Measurements from ENCODE around the gene KLHL18. TPM values are rescaled to one million over a fixed set of nuclear protein-coding genes. Genes with fewer than 3 reads are reported as not detected.

KLHL18 gene
- polyA plus RNA-seq, 1 donor (not counting 4 experiments of a cell fraction or from before 2014, with no cell fraction given) = 33.4 TPM

- Histone ChIP-seq H3K4me3 (ENCODE audit: control insufficient read depth in 2 of 3, extremely low read depth in 1 of 3, insufficient read depth in 2 of 3, low read depth in 1 of 3, low read length in 3 of 3) (no peak overlapping the region), H3K9ac (ENCODE audit: control insufficient read depth, extremely low read depth, insufficient read depth, low read length) (no peak overlapping the region), H3K79me2 (ENCODE audit: control insufficient read depth, insufficient read depth, low read length) (no peaks in the 10 kb centered on the region), H3K27ac (ENCODE audit: control insufficient read depth, insufficient read depth, low read length) (no peak overlapping the region), H3K4me2 (ENCODE audit: control insufficient read depth, extremely low read depth, insufficient read depth, low read depth, low read length) (no peak overlapping the region), H2AFZ (ENCODE audit: control insufficient read depth, low read length) (no peak overlapping the region), H3K36me3 (ENCODE audit: control insufficient read depth in 2 of 2, extremely low read depth in 1 of 2, insufficient read depth in 2 of 2, low read length in 2 of 2) (peaks cover 23 to 38% of the 10 kb centered on the region in 2 experiments), H4K20me1 (ENCODE audit: control insufficient read depth, extremely low read depth, insufficient read depth, low read length) (no peaks in the 10 kb centered on the region), H3K27me3 (ENCODE audit: control insufficient read depth, extremely low read depth, insufficient read depth, low read length) (no peaks in the 10 kb centered on the region), H3K4me1 (ENCODE audit: control insufficient read depth, extremely low read depth, insufficient read depth, low read length) (no peaks in the 10 kb centered on the region), H3K9me1 (ENCODE audit: control insufficient read depth, extremely low read depth, insufficient read depth, low read length) (no peaks in the 10 kb centered on the region), H3K9me3 (ENCODE audit: control insufficient read depth, low read depth, low read length) (no peaks in the 10 kb centered on the region)
- FAIRE-seq (no peak), DNase-seq (ENCODE audit: low read depth, low spot score) (no peak)
- TF ChIP-seq EZH2 (IDR thresholded peaks at IDR 0.05; ENCODE audit: low read length) = no peak
- no peak for TF ChIP-seq CTCF (optimal IDR thresholded peaks at IDR 0.05 in 1 of 3, IDR thresholded peaks at IDR 0.05 in 1 of 3, conservative IDR thresholded peaks at IDR 0.05 in 1 of 3; ENCODE audit: extremely low read depth in 1 of 3, insufficient read depth in 2 of 3, low read length in 3 of 3)
- dilution Hi-C loops (cut with MboI; ENCODE audit: extremely low pct_ligation_motif_present, low sequenced_read_pairs) = no loop called here
These were observed 54.9 kb downstream of the KLHL18 start for GRCh38 chr3:47337656-47338055.

DNA sequence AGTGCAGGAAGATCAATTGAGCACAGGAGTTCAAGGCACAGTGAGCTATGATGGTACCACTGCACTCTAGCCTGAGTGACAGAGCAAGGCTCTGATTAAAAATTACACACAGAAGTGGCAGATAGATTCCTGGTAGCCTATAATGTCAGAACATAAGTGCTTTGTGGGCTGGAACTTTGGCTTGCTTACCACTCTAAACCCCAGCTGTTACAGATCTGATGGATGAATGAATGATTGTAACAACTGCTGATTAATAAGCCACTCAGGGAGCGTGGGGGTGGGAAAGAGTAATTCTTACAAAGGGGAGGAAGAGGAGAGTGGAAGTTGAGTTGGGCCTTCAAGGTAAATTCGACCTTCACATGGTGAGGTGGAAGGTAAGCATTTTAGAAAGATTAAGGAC is 57.2 kb downstream of the KLHL18 start:
- no peak overlapping the region for H3K9ac ChIP-seq (ENCODE audit: control insufficient read depth, extremely low read depth, insufficient read depth, low read length)
- H3K4me2 ChIP-seq (ENCODE audit: control insufficient read depth, extremely low read depth, insufficient read depth, low read depth, low read length) = no peak overlapping the region
- H3K79me2 ChIP-seq (ENCODE audit: control insufficient read depth, insufficient read depth, low read length) = no peaks in the 10 kb centered on the region
- no peak for DNase-seq (ENCODE audit: low read depth, low spot score)
- no peaks in the 10 kb centered on the region for H3K27me3 ChIP-seq (ENCODE audit: control insufficient read depth, extremely low read depth, insufficient read depth, low read length)
- H4K20me1 ChIP-seq (ENCODE audit: control insufficient read depth, extremely low read depth, insufficient read depth, low read length) = no peaks in the 10 kb centered on the region
- peaks cover 21 to 37% of the 10 kb centered on the region in 2 experiments for H3K36me3 ChIP-seq (ENCODE audit: control insufficient read depth in 2 of 2, extremely low read depth in 1 of 2, insufficient read depth in 2 of 2, low read length in 2 of 2)
- H3K4me3 ChIP-seq (ENCODE audit: control insufficient read depth in 2 of 3, extremely low read depth in 1 of 3, insufficient read depth in 2 of 3, low read depth in 1 of 3, low read length in 3 of 3) = no peak overlapping the region
- no peaks in the 10 kb centered on the region for H3K9me1 ChIP-seq (ENCODE audit: control insufficient read depth, extremely low read depth, insufficient read depth, low read length)
- H3K4me1 ChIP-seq (ENCODE audit: control insufficient read depth, extremely low read depth, insufficient read depth, low read length) = no peaks in the 10 kb centered on the region
- no peak overlapping the region for H2AFZ ChIP-seq (ENCODE audit: control insufficient read depth, low read length)
- dilution Hi-C loops (cut with MboI; ENCODE audit: extremely low pct_ligation_motif_present, low sequenced_read_pairs) = no loop called here
- FAIRE-seq = no peak
- H3K9me3 ChIP-seq (ENCODE audit: control insufficient read depth, low read depth, low read length) = no peaks in the 10 kb centered on the region
- no peak overlapping the region for H3K27ac ChIP-seq (ENCODE audit: control insufficient read depth, insufficient read depth, low read length)
- TF ChIP-seq CTCF (optimal IDR thresholded peaks at IDR 0.05 in 1 of 3, IDR thresholded peaks at IDR 0.05 in 1 of 3, conservative IDR thresholded peaks at IDR 0.05 in 1 of 3; ENCODE audit: extremely low read depth in 1 of 3, insufficient read depth in 2 of 3, low read length in 3 of 3) (no peak), EZH2 (IDR thresholded peaks at IDR 0.05; ENCODE audit: low read length) (no peak)
